NCI-H187 treated with DMSO at 0.1 percent for 48 hours (cell line): ENCODE measurements around the gene CCDC192.

Experiments
- DNase-seq: peaks from one replicate; lab custom pipeline; 2025; lab: John Stamatoyannopoulos, UW

CCDC192 gene

DNA sequence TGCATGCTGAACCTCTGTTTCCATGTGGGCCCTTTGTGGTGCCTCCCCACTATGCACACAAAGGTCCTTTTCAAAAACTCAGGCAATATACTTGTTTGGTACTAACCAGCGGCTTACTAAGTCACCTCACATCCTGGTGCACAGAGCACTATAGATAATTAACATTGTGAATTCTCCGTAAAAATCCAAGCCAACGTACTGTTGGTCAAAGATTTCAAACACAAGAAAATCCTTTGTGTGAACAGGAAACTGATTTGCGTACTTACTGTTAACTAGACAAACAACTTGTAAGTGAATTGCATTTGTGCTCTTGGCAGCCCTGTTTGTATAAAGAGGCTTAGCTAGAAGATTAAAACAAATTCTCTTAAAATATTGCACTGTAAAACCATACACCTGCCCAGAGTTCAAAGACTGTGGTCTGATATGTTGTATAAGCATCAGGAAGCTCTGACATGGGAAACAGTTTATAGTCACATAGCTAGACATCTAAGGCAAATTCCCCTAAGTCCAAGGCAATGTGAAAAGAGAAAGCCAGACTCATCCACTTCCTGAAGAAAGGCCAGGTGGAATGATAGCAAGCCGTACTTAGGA is 255.3 kb downstream of the CCDC192 start:
- DNase-seq: no peak

DNA sequence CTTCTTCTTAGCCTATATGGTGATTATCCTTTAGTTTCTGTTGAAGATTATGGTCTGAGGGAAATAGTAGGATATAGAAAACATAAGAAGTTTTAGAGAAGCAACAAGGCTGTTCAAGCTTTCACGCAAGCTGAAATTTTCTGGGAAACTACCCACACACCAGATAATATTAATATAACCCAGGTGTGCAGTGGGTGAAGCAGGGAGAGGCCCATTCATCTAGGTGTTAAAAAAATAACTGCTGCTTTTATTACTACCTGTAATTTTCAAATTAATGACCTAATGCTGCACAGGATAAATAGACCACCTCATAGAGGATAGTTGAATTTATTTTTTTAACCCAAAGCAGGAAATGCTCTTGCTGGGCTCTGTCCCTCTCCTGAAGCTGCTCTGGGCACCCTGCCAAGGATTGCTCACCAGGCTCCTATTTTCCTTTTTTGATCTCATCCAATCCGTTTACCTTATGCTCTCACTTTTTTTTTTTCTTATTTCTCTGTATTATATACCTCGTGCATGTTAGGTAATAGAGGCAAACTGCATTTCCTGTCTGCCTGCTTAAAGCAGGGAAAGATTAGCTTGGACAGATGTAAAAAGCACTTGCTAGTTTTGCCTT is 256.1 kb downstream of the CCDC192 start:
- DNase-seq: no peak

DNA sequence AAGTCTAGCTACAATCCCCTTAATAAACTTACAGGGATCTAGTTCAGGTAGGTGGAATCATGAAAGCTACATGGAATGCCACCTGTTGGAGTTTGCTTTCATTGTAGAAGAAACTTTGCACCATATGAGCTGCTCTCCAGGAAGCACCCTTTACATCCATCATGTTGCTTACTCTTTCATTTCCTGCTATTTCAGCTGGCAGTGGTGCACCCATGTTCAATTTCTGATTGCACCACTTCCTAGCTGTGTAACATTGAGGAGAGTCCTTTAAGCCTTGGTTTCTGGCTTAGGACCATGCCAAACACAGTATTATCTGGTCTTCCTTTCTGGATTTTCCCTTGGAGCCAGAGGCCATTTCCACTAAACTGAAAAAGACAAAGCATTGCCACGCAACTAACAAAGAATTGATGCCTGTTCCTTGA is 257.1 kb downstream of the CCDC192 start:
- DNase-seq: no peak

DNA sequence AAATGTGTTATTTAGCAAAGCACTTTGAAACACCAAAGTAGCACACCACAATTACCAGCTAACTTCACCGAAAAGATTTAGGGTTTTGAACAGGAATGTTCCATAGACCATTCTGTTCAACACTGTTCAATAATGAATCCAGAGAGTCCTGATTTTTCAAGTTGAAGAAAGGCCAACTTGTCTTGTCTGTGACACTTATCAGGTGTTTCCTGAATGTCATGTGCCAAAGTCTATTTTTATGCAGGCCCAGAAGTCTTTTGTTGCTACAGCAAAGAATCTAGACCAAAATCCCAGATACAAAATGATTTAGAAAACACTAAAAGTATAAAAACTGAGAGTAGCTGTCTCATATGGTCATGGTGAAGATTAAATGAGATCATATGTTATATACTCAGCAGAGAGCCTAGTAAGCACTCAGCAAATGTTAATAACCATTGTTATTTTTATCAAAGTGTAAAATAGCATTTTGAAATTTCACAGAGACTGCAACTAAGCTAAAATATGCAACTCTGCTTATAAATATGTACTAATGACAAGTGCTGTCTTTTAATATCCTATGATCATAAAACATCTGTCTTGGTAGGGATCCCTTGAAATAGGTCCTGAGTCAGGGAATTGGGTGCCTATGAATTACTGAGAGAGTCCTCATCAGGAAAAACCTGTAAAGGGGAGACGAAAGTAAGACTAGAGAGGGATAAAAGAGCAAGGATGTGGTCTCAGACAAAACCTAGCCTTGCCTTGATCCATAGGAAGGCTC is 258.0 kb downstream of the CCDC192 start:
- DNase-seq: no peak

DNA sequence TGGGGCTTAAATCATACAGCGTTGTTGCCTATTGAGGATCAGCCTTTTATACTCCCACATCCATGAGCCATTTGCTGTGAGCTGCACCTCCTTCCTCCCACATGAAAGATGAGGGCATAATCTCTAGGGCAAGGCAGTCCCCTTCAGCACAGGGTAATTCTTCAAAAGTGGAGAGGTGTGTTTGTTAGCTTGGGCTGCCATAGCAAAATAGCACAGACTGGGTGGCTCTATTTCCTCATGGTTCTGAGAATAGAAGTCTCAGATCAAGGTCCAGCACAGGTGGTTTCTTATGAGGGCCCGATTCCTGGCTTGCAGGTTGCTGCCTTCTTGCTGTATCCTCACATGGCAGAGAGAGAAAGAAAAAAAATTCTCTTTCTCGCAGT is 258.6 kb downstream of the CCDC192 start:
- DNase-seq: no peak

DNA sequence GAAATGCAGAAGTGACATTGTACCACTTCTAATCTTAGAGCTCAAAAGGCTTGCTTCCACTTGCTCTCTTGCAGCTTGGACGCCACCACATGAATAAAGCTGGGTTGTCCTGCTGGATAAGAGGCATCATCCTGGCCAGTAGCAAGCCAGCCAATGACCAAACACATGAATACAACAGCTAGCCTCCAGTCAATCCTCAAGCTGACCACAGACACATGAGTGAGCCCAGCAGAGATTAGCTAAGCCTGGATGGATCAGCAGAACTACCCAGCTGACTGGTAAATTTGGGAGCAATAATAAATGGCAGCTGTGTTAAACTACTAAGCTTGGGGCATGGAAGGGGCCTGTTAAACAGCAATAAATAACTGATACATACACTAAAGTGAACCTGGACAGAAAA is 259.3 kb downstream of the CCDC192 start:
- DNase-seq: no peak

DNA sequence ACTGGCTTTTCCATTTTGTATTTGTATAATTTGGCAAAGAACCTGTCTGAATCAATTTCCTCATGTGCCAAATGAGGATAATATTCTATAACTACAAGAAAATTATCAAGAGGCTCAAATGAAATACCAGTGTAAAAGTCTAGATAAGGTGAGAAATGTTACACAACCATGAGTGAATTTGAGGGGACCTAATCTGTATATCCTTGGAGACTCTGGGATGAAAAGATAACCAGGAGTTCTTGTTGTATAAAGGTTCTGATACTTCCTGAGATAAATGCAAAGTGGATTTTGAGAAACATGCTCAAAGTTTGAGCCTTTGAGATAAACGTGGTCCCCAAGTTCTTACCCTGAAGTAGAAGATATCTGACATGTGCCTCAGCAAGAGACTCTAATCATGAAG is 260.0 kb downstream of the CCDC192 start:
- DNase-seq: no peak

DNA sequence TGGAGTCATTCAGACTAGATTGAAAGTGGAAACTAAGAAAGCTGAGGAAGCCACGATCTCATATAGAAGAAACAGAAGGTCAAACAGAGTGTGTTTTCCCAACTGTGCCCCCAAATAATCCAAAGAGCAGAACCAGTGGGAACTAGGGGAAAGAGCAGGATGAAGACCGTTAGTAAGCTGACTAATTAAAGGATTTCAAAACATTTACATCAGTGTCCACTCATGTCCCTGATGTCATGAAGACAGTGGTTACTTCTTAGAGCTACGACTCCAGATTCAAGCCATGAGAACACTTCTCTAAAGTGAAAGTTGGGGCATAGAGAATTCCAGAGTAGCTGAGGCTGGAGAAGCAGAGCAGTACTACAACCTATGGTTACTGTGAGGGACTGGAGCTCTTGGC is 260.7 kb downstream of the CCDC192 start:
- DNase-seq: no peak

DNA sequence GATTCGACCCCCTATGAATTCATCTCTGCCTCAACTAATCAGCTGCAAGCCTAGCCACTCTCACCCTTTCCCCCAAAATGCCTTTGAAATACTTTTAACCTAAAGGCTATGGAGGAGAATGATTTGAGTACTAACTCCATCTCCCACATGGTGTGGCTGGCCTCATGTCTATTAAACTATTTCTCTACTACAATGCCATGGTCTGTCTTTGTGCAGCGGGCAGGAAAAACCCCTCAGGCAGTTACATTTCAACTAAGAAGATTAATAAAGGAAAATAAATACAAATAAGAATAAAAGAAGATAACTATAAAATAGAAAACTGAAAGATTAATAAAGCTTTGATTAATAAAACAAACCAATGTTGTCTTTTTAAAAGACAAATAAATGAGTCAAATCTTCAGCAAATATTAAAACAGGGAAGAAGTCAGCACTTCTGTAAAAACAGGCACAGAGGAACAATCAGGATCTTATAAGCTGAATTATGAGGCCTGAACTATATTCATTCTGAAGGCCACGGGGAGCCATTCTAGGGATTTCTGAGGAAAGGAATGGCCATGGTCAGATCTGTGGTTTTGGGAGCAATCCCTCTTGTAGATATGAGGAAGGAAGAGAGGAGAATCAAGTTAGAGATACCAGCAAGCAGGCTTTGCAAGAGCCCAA is 264.3 kb downstream of the CCDC192 start:
- no peak for DNase-seq

DNA sequence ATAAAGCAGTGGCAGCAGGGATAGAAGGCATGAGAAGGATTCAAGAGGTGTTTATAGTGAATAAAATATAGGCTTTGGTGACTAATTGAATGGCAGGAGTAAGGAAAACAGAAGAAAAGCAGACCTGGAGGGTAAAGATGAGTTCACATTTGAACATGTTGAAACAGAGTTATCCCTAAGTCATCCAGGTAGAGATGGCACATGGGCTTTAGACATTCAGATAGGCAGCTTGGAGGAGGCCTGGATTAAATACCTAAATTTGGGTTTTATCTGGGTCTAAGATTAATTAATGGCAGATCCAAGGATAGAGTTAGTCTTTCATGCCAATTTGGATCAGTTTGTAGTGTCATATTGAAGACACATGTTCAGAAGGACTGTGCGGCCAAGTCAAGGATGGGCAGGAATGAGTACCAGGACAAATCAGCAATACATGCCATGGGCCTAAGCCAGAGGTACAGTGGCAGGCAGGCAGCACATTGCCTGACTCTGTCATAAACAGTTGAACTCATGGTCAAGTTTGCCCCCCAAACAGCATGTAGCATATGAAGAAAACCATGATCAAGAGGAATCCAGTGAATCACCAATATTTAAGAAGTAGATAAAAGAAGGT is 264.9 kb downstream of the CCDC192 start:
- DNase-seq: no peak

DNA sequence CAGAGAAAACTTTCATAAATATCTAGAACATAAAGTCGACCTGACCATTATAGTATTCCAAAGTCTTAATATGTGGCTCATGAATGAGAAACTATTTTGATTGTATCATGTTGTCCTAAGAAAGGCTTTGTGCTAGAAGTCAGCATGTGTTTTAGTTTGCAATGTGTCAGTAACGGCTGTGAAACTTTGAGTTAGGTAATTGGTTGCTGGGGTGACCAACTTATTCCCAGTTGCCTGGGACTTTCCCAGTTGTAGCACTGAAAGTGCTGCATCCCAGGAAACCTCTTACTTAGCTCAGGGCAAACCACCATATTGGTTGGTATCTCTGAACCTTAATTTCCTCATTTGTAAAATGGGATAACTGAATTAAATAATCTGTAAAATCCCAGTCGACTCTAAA is 265.8 kb downstream of the CCDC192 start:
- no peak for DNase-seq

DNA sequence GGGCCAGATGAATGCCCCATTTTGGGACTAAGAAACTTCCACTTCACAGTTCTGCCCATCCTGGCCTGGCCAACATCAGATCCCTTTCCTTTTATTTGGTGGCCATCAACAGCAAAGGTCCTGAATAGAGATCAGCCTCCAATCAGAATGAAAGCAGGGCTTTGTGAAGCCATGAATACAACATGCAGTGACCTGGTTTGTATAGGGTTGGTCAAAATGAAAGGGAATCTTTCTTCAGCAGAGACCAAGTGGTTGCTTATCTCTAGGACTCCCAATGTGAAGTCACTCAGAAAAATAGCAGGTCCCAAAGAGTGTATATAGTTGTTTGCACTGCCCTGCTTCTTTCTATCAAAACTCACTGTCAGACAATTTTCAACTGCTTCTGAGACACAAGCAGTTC is 266.5 kb downstream of the CCDC192 start:
- no peak for DNase-seq

DNA sequence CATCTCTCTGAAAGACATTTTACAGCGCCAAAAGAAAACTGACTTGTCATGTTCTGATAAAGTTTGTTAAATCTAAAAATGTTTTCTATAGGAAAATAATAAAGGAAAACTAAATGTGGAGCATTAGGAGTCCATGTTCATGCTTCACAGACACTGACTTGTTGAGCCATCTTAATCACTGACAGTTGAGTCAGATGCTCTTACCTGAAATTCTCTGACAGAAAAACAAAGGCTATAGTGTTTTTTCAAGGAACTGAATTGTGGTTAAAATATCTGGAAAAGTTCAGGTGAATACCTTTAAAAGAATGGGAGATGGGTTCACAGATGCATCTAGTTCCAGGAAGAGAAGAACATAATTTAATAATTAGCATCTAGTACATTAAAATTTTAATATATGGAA is 266.9 kb downstream of the CCDC192 start:
- DNase-seq: no peak

DNA sequence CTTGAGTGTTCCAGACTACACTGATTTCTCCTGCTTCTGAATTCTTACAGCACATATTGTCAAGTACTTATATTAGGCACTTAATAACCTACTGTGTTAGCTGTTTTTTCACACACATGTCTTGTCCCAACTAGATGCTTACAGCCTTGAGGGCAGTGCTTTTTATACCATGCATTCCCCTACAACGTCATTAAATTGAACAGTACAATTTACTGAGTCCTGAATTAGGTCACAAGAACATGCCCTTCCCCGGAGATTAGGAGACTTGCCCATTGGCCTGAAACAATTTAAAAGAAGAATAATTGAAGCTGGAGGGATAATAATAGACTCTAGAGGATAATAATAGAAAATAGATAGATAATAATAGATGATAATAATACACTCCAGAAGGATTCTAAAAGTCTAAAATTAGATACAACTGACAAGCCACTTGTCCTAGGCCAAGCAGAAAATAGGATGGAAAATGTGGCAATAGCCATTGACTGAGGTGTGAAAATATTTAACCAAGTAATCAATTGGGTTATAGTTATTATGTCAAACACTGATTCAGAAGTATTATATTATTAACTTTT is 267.7 kb downstream of the CCDC192 start:
- no peak for DNase-seq

DNA sequence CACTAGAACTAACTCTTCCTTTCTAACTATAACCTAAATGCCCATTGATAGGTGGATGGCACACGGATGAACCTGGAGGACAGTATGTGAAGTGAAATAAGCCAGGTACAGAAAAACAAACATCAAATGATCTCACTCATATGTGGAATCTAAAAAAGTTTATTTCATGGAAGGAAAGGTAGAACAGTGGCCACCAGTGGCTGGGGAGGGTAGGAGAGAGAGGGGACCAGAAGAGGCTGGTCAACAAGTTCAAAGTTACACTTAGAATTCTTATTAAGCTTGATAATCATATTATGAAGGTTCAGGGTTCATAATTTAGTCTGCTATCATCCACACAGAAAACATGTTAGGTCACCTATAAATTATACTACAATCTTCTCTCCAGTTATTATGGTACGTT is 272.8 kb downstream of the CCDC192 start:
- DNase-seq: no peak

DNA sequence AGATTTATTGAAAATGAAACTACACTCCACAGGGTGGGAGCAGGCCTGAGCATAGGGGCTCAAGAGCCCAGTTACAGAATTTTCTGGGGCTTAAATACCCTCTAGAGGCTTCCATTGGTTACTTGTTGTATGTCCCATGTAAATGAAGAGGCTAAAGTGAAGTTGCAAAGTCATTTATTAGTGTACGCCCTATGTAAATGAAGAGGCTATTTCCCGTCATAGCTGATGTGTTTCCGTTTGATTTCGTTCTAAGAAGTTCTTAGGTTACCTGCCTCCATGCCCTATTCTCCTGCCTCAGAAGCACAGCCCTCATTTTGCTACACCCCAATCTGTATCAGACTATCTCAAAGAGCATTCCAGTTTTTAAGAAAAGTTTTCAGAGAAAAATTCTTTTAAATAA is 273.3 kb downstream of the CCDC192 start:
- no peak for DNase-seq

DNA sequence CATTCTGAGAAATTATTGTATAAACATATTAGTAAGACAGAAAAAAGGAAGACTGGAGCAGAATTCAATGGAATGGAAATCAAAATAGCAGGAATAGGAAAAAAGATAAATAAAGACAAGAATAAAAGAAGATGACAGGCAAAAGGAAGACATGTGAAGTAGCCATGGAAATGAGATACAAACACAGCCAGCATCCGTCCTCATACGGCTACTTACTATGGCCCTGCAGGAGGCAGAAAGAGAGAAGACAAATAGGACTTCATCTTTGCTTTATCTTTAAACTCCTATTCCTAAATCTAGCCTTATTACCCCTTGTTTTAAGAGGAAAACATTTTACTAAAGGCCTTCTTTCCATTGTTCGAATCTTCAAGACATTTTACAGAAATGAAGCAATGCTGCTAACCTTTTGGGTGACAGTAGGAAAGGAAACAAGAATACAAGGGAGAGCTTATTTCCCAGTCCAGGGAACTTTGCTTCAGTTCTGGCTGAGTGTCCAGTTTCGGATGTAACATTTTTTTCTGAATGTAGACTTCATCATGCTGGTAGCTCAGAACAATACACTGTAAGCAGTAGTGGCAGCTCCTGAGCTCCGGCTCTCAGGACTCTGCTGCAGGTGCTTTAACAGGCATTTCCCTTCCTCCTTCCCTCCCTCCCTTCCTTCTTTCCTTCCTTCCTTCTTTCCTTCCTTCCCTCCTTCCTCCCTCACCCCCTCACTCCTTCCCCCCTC is 274.0 kb downstream of the CCDC192 start:
- DNase-seq: no peak

DNA sequence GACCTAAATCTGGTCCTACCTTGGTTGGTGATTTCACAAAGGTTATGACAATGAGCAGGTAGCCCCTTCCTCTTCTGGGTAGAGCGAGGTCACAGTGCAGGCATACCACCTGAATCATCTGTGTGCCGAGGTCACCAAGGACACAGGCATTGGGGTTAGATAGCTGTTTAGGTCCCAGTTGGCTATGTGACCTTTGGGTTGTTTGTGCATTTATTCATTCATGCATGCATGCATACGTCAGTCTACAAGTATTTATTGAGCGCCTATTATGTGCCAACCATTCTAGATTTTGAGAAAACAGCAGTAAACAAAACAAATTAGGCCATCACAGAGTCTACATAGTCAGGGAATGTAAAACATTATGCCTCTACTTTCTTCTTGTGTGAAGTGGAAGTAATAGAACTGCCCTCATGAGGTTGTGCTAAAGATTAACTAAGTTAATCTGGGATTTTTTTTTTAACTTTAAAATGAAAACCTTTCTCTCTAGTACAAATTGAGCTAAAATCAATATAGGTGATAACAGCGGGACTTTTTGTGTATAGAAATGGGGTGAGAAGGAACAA is 275.6 kb downstream of the CCDC192 start:
- DNase-seq: no peak

DNA sequence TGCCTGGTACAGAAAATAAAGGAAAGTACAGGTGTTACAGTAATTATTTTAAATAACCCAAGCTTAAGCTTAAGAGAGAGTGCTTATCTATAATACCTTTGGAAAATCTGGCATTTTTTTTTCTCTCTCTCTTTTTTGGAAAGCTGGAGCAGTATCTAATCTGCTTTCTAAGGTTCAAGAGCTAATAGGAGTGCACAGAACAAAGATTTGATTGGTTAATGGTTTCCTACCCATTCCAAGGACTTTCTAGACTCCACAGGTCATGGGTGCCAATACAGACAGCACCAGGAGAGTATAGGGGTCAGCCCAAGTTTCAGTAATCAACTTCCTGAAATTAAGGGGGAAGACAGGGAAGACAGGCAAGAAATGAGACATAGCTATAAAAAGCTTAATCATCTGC is 276.3 kb downstream of the CCDC192 start:
- no peak for DNase-seq

DNA sequence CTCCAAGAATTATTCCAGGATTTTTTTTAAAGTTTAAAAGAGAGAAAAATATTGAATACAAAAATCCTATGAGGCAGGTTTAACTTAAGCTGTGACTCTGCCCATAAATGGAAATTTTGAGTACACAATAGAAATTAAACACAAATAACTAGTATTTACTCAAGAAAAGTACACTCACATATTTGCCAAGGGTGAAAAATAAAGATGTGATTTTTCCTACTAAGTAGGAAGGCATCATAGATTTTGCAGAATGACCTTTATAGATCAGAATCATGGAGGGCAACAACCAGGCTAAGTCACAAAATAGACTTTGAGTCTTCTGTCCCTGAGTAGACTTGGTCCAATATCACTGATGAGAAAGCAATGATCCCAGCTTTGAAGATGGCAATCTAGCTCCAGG is 277.7 kb downstream of the CCDC192 start:
- no peak for DNase-seq

DNA sequence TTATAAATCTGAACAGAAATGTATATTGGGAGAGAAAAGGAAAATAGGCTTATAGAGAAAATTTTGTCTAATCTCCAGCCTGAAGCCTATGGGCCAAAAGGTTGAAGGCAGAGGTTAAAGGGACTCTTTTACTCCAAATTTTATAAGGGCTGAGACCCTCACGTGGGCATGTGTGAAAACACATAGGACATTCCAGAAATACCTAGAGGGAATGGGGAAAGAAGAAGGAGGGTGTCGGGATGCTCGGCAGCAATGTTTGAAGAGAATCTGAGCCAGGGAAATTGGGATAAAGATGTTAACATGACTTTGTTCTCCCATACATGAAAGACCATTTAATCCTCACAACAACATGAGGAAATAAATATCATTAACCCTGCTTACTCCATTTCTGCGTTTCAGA is 278.3 kb downstream of the CCDC192 start:
- DNase-seq: no peak
